T-helper 17 cell (primary cell): ENCODE results near the gene CTAG1A. TPM values are rescaled to one million over a fixed set of nuclear protein-coding genes. Genes with fewer than 3 reads are reported as not detected.
"Not testable (repeated sequence)": the region's sequence is repeated elsewhere in the genome, so short reads cannot be mapped to it uniquely, and the experiment has no call there.

Source experiments
- ATAC-seq: fragments of 150-1000 bp; cut with Tn5 transposase; 2 replicates; pipeline ENCODE4 v1.10.0; 2021; ENCODE audit warnings: mild to moderate bottlenecking, moderate library complexity
- DNase-seq, 3 donors: peaks; one replicate each; pipeline versions ENCODE4 v3.0.0 to v3.0.0-alpha.2; 2020 to 2021
- H3K9me3 ChIP-seq: one replicate; pipeline ENCODE4 v1.7.0; 2013; ENCODE audit warnings: low read length, mild to moderate bottlenecking; ENCODE audit not compliant: control insufficient read depth, poor library complexity, severe bottlenecking
- H3K27ac Mint-ChIP-seq: one replicate; pipeline ENCODE4 v1.8.0; 2022; ENCODE audit warnings: mild to moderate bottlenecking, moderate library complexity, mixed read lengths
- H3K27me3 Mint-ChIP-seq: one replicate; pipeline ENCODE4 v1.8.0; 2022; ENCODE audit warnings: mixed read lengths
- H3K36me3 Mint-ChIP-seq: one replicate; pipeline ENCODE4 v1.8.0; 2022; ENCODE audit warnings: low read depth, mixed read lengths
- H3K4me1 Mint-ChIP-seq: one replicate; pipeline ENCODE4 v1.8.0; 2022; ENCODE audit warnings: mild to moderate bottlenecking, mixed read lengths
- H3K4me3 Mint-ChIP-seq: one replicate; pipeline ENCODE4 v1.8.0; 2022; ENCODE audit warnings: mild to moderate bottlenecking, moderate library complexity, mixed read lengths
- total RNA-seq, 4 donors: library from RNA in 2 of 4; stranded (reverse) in 2 of 4; gene quantifications; one replicate each; pipeline ENCODE4 v1.2.3 and lab custom pipeline; 2022 to 2026

The CTAG1A gene
- total RNA-seq, result not detected
- 0 reads per million in 2 donors for total RNA-seq (lab: John Stamatoyannopoulos, UW)

DNA sequence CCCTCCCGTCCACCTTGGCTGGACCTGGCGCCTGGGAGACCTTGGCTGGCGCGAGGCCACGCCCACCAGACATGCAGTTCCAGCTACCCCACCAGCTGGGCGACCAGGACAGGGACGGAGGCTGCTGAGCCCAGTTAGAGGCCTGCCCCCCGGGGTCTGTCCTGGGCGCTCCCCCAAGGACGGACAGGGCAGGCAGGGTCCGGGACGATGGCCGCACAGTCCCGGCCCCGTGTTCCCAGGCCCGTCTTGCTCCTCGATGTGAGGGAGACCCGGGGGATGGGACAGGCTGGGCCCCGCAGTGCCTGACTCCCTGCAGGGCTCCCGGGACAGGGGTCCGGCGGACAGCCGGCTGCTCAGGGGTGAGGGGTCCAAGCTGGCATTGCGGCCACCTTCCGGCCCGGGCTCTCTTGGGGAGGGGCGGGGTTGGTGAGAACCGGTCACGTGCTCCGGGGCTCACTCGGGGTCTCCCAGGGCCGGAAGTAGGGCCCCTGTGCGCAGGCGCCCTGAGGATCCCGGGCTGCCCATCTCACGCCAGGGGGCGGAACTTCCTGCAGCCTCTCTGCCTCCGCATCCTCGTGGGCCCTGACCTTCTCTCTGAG, at the start of gene CTAG1A:
TSS of gene CTAG1A (plus strand) at position 549 of the 599 bp plus-strand sequence. CDS start 74 bp downstream, outside the sequence.
- H3K9me3 ChIP-seq, H3K4me1 Mint-ChIP-seq, ATAC-seq, DNase-seq, H3K36me3 Mint-ChIP-seq, H3K27ac Mint-ChIP-seq, H3K27me3 Mint-ChIP-seq, H3K4me3 Mint-ChIP-seq: not testable (repeated sequence)

- no peaks in the 10 kb centered on the region for H3K9me3 ChIP-seq
- Mint-ChIP-seq H3K4me3 (no peak overlapping the region), H3K36me3 (no peaks in the 10 kb centered on the region), H3K4me1 (peaks cover 3% of the 10 kb centered on the region), H3K27ac (no peak overlapping the region), H3K27me3 (no peaks in the 10 kb centered on the region)
- ATAC-seq (no peak), DNase-seq (no peak)
These were observed 49.0 kb upstream of the CTAG1A start for GRCh38 chrX:154535892-154536291.

GRCh38 chrX:154539077-154539476, 45.9 kb upstream of the CTAG1A start:
- DNase-seq, result no peak

DNA sequence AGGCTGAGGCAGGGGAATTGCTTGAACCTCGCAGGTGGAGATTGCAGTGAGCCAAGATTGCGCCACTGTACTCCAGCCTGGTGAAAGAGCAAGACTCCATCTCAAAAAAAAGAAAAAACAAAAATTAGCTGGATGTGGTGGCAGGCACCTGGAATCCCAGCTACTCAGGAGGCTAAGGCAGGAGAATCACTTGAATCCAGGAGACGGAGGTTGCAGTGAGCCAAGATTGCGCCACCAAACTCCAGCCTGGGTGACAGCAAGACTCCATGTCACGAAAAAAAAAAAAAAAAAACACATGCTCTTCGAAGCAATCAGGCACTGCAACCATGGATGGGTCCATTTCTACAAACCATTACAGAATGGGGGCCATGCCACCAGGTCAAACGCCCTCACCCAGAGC, 44.6 kb upstream of the CTAG1A start:
- peak overlapping the region; percentile 14 for H3K27ac Mint-ChIP-seq
- not testable (repeated sequence) for H3K9me3 ChIP-seq, H3K4me3 Mint-ChIP-seq, ATAC-seq, H3K27me3 Mint-ChIP-seq, H3K36me3 Mint-ChIP-seq, H3K4me1 Mint-ChIP-seq, DNase-seq

More at GRCh38 chrX:154539077-154539476, 45.9 kb upstream of the CTAG1A start:
- H3K27me3 Mint-ChIP-seq, result no peaks in the 10 kb centered on the region
- peaks cover 7% of the 10 kb centered on the region for H3K4me1 Mint-ChIP-seq
- H3K36me3 Mint-ChIP-seq, result no peaks in the 10 kb centered on the region
- ATAC-seq, result no peak
- no peak overlapping the region for H3K27ac Mint-ChIP-seq
- H3K4me3 Mint-ChIP-seq, result no peak overlapping the region
- no peaks in the 10 kb centered on the region for H3K9me3 ChIP-seq

DNA sequence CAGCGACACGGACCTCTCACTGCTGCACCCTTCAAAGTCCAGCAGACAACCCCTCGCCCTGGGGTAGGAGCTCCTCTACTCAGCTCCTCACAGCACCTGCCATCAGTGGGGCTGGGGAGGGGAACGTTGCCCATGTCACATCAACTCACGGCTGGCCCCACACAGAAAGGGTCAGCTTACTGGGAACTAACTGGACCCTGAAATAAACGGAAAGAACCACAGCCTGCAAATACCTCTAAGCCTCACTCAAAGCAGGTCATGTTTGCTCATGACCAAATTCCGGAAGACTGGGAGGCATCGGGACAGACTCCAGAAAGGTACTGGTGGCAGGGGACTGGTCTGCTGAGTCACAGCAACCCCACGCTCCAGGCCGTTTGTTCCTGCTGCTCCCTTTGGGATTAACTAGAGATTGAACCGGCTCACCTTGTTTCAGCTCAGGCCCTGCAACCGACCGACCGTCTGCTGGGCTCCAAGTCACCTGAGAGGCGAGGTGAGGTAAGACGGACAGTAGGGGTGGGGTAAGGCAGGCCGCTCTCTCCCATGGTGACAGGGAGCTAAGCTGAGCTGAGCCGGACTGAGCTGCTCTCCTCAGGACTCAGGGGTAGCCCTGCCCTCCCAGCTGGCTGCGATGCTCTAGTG, 43.9 kb upstream of the CTAG1A start:
- H3K36me3 Mint-ChIP-seq, result no peaks in the 10 kb centered on the region
- DNase-seq, result no peak
- no peak overlapping the region for H3K4me3 Mint-ChIP-seq
- peaks cover 7% of the 10 kb centered on the region for H3K4me1 Mint-ChIP-seq
- H3K27me3 Mint-ChIP-seq, result no peaks in the 10 kb centered on the region
- H3K27ac Mint-ChIP-seq, result peak overlapping the region; percentile 14
- no peak for ATAC-seq
- H3K9me3 ChIP-seq, result no peaks in the 10 kb centered on the region

DNA sequence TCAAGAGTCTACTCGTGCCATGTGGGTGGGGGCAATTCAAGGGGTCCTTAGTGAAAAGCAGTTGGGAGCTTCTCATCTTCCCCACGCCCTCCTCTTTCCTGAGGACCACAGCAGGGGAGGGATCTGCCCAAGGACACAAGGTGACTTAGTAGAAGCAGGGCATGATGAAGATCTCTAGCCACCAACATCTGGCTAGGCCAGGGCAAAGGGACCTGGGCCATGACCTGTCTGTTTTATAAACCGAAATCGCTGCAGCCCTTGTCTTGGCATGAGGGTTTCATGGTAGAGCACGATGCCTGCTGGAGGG, 43.4 kb upstream of the CTAG1A start:
- Mint-ChIP-seq H3K36me3 (no peaks in the 10 kb centered on the region), H3K27me3 (no peaks in the 10 kb centered on the region), H3K4me3 (no peak overlapping the region), H3K4me1 (peaks cover 10% of the 10 kb centered on the region), H3K27ac (no peak overlapping the region)
- ATAC-seq (no peak), DNase-seq (no peak)
- H3K9me3 ChIP-seq, result no peaks in the 10 kb centered on the region

- no peak overlapping the region for H3K4me3 Mint-ChIP-seq
- H3K36me3 Mint-ChIP-seq, result no peaks in the 10 kb centered on the region
- ATAC-seq, result no peak
- no peaks in the 10 kb centered on the region for H3K27me3 Mint-ChIP-seq
- H3K4me1 Mint-ChIP-seq, result peaks cover 10% of the 10 kb centered on the region
- no peak for DNase-seq
- no peaks in the 10 kb centered on the region for H3K9me3 ChIP-seq
- no peak overlapping the region for H3K27ac Mint-ChIP-seq
These were observed 42.8 kb upstream of the CTAG1A start for GRCh38 chrX:154541896-154542722.

GRCh38 chrX:154542723-154543424, 42.1 kb upstream of the CTAG1A start:
- Mint-ChIP-seq H3K27me3 (no peaks in the 10 kb centered on the region), H3K36me3 (no peaks in the 10 kb centered on the region), H3K4me1 (peaks cover 11% of the 10 kb centered on the region), H3K27ac (no peak overlapping the region), H3K4me3 (peak overlapping the region; percentile 55)
- ATAC-seq (no peak), DNase-seq (no peak)
- no peaks in the 10 kb centered on the region for H3K9me3 ChIP-seq

GRCh38 chrX:154545673-154546274, 39.2 kb upstream of the CTAG1A start:
- peaks cover 28% of the 10 kb centered on the region for H3K4me1 Mint-ChIP-seq
- ATAC-seq (no peak), DNase-seq (no peak)
- H3K27me3 Mint-ChIP-seq, result no peaks in the 10 kb centered on the region
- no peaks in the 10 kb centered on the region for H3K9me3 ChIP-seq
- H3K4me3 Mint-ChIP-seq, result peak overlapping the region; percentile 63
- H3K36me3 Mint-ChIP-seq, result no peaks in the 10 kb centered on the region
- peak overlapping the region; percentile 32 for H3K27ac Mint-ChIP-seq

DNA sequence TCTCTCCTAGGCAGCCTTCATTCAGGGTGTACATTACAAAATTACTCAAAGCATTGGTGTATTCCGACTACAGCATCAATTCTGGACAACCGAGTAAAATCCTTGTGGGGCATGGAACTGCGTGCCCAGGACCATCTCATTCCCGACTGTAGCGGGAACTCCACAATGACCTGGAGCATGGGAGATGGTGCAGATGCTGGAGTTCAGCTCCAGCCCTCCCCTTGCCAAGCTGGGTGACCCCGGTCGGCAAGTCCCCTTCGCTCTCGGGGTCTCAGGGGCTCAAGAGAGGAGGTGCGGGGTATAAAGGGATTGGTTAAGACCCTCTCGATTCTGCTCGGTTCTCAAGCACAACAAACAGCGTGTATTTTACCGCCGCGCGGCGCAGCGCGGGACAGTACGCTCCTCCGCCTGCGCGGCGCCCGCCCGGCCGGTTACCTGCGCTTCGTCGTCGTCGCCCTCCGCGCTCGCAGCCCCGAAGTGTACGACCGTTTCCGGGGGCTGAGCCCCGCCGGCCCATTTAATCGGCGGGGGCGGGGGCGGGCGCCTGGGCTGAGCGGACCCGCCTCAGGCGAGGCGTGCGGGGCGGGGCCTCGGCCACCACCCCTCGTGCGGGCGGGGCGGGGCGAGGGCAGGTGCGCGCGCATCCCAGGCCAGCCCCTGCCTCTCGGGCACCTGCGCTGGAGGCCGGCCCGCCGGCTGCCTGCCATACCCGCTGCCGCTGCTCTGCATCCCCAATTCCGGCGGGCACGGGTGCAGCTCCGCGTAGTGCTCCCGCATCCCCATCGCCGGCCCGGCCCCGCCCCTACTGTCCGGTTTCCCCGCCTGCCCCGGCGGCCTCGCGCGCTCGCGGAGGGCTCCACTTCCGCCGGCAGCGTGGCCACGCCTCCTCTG, 38.3 kb upstream of the CTAG1A start, which contains the start of gene G6PD:
TSS of gene G6PD (minus strand) at position 493 of the 891 bp plus-strand sequence. CDS start 691 bp downstream, outside the sequence.
- no peaks in the 10 kb centered on the region for H3K27me3 Mint-ChIP-seq
- H3K4me1 Mint-ChIP-seq, result peaks cover 32% of the 10 kb centered on the region
- peak within 1 kb of the TSS; percentile 98 for H3K4me3 Mint-ChIP-seq
- ATAC-seq (peak; percentile 74), DNase-seq (peak; percentile 67 to 83 (median 81))
- H3K36me3 Mint-ChIP-seq, result no peaks in the 10 kb centered on the region
- peak within 1 kb of the TSS; percentile 96 for H3K27ac Mint-ChIP-seq
- H3K9me3 ChIP-seq, result no peaks in the 10 kb centered on the region

DNA sequence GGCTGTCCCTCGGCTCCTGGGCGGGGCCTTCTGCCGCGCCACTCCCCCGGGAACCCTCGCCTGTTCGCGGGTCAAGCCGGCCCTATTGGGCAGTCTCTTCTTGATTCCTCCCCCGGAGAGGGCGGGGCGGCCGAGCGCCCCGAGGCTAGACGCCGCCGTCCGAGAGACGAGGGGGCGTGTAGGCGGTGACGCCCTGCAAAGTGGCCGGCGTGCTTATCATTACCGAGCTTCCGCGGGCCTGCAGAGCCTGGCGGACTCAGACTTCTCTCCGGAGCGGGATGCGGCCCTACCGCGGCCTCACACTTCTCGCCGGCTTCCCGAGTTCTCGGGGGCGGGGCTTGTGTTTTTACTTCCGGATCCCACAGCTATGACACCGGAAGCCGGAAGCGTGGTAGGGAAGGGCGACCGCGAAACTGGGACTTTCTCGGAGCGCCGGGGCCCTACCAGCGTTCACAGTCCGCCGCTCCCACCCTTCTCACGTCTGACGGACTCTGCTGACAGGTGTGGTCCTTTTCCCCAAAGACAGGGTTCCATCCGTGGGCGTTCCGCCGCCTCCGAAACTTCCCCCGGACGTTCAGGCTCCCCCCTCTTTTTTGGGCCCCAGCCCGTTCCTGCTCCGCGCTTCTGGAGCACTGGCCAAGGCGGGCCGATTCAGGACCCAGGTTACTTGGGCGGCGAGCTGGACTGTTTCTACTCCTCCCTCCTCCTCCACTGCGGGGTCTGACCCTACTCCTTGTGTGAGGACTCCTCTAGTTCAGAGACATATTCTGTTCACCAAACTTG, 37.5 kb upstream of the CTAG1A start, which contains the start of gene IKBKG:
TSS of gene IKBKG (plus strand) at position 376 of the 783 bp plus-strand sequence. CDS start 4,383 bp downstream, outside the sequence.
- Mint-ChIP-seq H3K27me3 (no peaks in the 10 kb centered on the region), H3K4me1 (peaks cover 35% of the 10 kb centered on the region), H3K36me3 (no peaks in the 10 kb centered on the region), H3K4me3 (peak within 1 kb of the TSS; percentile 98), H3K27ac (peak within 1 kb of the TSS; percentile 96)
- no peaks in the 10 kb centered on the region for H3K9me3 ChIP-seq
- ATAC-seq (peak; percentile 85), DNase-seq (peak; percentile 76 to 84 (median 82))
